Choroid plexus epithelial cell (primary cell): ENCODE results near the gene DNAJC10.
A peak's percentile ranks its signal among the peaks of the same experiment; 100 is the strongest.

ENCODE experiments used
- DNase-seq: peaks from one replicate; pipeline ENCODE4 v3.0.0-alpha.2; 2010; ENCODE audit warnings: low read depth
- H3K4me3 ChIP-seq: 2 replicates; pipeline ENCODE4 v1.5.1; 2011; ENCODE audit warnings: low read depth, mild to moderate bottlenecking, control low read depth, low read length, moderate library complexity
- CTCF ChIP-seq: conservative IDR thresholded peaks from 2 replicates; pipeline ENCODE4 v1.5.1; 2011; ENCODE audit warnings: low read depth, mild to moderate bottlenecking, control low read depth, inconsistent platforms, low read length, moderate library complexity

The DNAJC10 gene

GRCh38 chr2:182822733-182823132 lies 106.7 kb downstream of the DNAJC10 start:
- H3K4me3 ChIP-seq: no peak overlapping the region
- no peak for TF ChIP-seq CTCF
- DNase-seq: no peak

- H3K4me3 ChIP-seq: no peak overlapping the region
- no peak for DNase-seq
- TF ChIP-seq CTCF: no peak
Measured at GRCh38 chr2:182824056-182824766, 108.2 kb downstream of the DNAJC10 start.

GRCh38 chr2:182824767-182825158 lies 108.7 kb downstream of the DNAJC10 start:
- no peak for TF ChIP-seq CTCF
- H3K4me3 ChIP-seq: no peak overlapping the region
- no peak for DNase-seq

GRCh38 chr2:182826064-182826463 lies 110.0 kb downstream of the DNAJC10 start:
- no peak overlapping the region for H3K4me3 ChIP-seq
- TF ChIP-seq CTCF: no peak
- no peak for DNase-seq

- DNase-seq: no peak
- no peak for TF ChIP-seq CTCF
- H3K4me3 ChIP-seq: no peak overlapping the region
Measured at GRCh38 chr2:182826496-182826895, 110.4 kb downstream of the DNAJC10 start.

- peak; percentile 53 for DNase-seq
- no peak overlapping the region for H3K4me3 ChIP-seq
- TF ChIP-seq CTCF: no peak
Measured at GRCh38 chr2:182827182-182827879, 111.3 kb downstream of the DNAJC10 start.

- no peak for DNase-seq
- H3K4me3 ChIP-seq: no peak overlapping the region
- TF ChIP-seq CTCF: no peak
Measured at GRCh38 chr2:182831101-182831500, 115.0 kb downstream of the DNAJC10 start.
